GM19455 (cell line): ENCODE results near the gene SEC14L6.

Experiments
- ATAC-seq: cut with Tn5 transposase; IDR thresholded peaks from one replicate; pipeline ENCODE4 v1.9.1; 2021; ENCODE audit not compliant: unreplicated experiment

The SEC14L6 gene

DNA sequence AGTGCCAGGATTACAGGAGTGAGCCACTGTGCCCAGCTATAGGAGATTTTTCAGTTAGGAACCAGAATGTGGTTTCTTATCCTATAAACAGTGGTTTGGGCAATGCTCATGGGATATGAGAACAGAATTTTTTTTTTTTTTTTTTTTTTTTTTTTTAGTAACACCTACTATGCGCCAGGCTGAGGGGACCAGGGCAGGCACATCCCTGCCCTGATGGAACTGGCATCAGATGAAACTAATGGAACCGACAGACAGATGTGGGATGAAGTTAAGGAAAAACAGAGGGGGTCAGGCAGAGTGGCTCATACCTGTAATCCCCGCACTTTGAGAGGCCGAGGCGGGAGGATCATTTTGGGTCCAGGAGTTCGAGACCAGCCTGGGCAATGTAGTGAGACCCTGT lies 45.9 kb downstream of the SEC14L6 start:
- ATAC-seq, result no peak

GRCh38 chr22:30497466-30498150 lies 48.9 kb downstream of the SEC14L6 start:
- no peak for ATAC-seq

GRCh38 chr22:30495041-30495784 lies 51.3 kb downstream of the SEC14L6 start:
- no peak for ATAC-seq

- ATAC-seq, result no peak
Measured at GRCh38 chr22:30492144-30492543, 54.4 kb downstream of the SEC14L6 start.

GRCh38 chr22:30491381-30491780 lies 55.2 kb downstream of the SEC14L6 start:
- ATAC-seq, result no peak

DNA sequence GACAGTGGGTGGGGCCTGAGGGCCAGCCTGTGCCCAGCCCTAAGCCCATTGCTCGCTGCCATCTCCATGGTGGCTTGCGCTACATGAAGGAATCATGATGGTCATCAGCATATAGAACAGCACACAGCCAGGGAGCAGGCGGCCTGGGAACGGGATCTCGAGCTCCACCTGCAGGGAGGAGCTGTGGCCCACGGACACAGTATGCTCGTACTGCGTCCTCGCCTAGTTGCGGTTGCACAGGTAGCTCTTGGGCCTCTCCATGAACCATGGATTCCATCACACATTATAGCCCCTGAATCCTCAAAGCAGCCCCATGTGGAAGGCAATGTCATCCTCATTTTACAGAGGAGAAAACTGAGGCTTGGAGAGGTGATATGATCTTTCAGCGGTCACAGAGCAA lies 56.1 kb downstream of the SEC14L6 start:
- no peak for ATAC-seq

DNA sequence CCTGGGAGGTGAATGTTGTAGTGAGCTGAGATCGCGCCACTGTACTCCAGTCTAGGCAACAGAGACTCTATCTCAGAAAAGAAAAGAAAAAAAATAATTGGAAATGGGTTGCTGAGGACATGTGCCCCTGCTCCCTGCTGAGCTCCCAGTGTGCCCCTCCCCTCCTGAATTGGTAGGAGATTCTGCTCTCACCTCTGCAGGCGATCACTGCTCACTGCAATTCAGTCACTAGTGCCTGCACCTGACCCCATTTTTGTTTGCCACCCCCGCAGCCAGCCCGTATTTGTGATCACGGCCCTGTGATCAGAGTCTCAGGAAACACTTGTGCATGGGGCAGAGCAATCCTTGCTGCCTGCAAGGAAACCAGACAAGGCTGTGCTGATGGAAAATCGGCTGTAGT lies 58.4 kb downstream of the SEC14L6 start:
- ATAC-seq, result no peak

DNA sequence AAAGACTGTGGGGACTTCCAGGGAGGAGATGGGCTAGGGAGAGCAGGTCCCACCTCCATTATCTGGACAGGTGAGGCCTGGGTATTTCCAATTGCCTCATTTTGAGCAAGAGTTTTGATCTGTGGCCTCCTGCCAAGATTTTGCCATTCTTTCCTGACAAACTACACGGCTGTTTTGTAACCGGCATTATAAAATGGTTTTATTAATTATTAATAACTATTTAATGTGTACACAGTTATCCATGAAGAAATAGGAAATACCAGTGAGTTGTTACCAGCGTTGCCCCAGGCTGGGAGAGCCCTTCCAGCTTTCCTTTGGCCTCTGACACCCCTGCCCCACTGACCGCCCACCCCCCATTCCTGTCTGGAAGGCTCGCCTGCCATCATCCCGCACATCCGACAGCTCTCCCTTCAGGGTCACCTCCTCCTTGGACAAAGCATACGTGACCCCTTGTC lies 59.9 kb downstream of the SEC14L6 start:
- ATAC-seq, result no peak

DNA sequence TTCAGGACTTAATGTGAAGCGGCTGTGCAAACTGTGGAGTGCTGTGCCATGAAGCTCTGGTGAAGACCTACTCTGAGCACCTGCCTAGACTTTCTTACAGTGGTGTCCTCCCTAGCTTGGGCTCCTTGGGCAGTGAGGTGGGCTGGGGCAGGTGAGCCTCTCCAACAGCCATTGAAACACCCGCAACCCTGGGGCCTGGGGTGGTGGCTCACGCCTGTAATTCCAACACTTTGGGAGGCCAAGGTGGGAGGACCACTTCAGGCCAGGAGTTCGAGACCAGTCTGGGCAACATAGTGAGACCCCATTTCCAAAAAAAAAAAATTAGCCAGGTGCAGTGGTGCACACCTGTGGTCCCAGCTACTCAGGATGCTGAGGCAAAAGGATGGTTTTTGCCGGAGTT lies 60.4 kb downstream of the SEC14L6 start:
- no peak for ATAC-seq

GRCh38 chr22:30485362-30485988 lies 61.1 kb downstream of the SEC14L6 start:
- no peak for ATAC-seq

DNA sequence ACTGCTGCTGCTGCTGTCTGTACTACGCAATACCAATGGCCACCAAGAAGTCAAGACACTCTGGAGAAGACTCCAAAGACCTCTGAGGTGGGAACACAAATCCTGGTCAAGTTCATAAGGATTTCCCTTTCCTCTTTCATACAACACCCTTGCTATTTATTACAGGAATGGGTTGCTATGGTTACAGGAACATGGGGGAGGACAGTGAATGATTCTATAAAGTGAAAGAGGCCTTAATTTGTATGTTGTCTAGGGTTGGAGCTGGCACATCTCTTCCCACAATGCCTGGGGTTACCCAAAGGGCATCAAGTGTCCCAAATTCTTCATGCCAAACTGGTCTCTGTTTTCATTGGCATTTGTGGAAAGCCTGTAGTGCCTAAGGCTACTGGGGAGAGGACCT lies 63.4 kb downstream of the SEC14L6 start:
- no peak for ATAC-seq

GRCh38 chr22:30481711-30482110 lies 64.8 kb downstream of the SEC14L6 start:
- no peak for ATAC-seq

DNA sequence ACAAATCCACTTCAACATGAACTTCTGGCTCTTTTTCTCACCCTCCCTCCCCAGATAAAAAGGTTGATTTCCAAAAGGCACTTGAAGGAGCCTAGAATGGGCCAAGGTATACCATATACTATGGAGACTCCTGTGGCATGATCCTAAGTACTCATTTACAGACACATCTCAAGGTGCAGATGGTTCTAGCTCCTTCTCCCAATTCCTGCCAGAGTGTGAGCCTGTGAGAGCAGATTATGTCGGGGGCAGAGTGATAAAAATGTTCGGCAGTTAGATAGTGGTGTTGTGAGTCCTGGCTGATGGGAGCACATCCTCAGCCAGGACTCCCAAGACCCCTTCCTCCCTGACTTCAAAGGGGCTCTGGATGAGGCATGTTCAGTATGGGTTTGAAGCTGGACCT lies 66.6 kb downstream of the SEC14L6 start:
- ATAC-seq, result no peak

GRCh38 chr22:30474683-30475424 lies 71.7 kb downstream of the SEC14L6 start:
- ATAC-seq, result no peak

DNA sequence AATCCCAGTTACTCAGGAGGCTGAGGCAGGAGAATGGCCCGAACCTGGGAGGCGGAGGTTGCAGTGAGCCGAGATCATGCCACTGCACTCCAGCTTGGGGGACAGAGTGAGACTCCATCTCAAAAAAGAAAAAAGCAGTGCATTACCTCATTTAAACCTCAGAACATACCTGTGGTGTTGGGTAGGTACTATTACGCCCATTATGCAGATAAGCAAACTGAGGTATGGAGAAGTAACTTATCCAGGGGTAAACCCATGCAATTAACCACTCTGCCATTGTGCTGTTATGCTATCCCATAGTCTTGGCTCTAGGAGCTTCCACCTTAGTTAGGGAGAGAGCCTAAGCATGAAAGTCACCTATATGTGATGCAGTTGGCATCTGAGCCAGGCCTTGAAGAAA lies 72.4 kb downstream of the SEC14L6 start:
- no peak for ATAC-seq

GRCh38 chr22:30472994-30473720 lies 73.4 kb downstream of the SEC14L6 start:
- no peak for ATAC-seq
